GM23248 (cell line): ENCODE measurements around the gene SCGN.

Experiments
- EZH2 ChIP-seq: fragments of 200-600 bp; sonication (generic); IDR thresholded peaks from 2 replicates; pipeline ENCODE4 v1.6.1; 2018; ENCODE audit warnings: antibody characterized with exemption, mild to moderate bottlenecking; ENCODE audit not compliant: insufficient read depth, poor library complexity, severe bottlenecking
- EZH2phosphoT487 ChIP-seq: fragments of 200-600 bp; sonication (generic); IDR thresholded peaks from 2 replicates; pipeline ENCODE4 v1.6.1; 2018; ENCODE audit warnings: antibody characterized with exemption, moderate library complexity, mild to moderate bottlenecking, low read depth; ENCODE audit not compliant: insufficient read depth

DNA sequence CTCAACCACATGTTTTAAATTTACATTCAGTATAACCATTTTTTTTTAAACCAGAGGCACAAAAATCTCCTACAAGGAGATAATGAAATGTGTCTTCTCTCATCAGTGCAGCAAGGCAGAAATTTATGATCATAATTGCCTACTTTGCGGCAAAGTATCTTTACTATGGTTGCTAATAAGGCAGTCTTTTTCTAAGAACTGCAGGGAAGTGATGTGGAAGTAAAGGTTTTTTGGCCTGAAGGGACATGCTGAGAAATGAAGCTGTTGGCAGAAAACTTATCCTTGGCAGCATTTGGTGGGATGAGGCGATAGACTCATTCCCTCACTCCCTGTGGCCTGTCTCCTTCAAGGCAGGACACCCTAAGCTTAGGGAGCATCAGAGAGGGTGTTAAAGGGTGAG is 48.7 kb downstream of the SCGN start:
- TF ChIP-seq EZH2 (no peak), EZH2phosphoT487 (no peak)
